Measurements from ENCODE around the gene AIMP2.

DNA sequence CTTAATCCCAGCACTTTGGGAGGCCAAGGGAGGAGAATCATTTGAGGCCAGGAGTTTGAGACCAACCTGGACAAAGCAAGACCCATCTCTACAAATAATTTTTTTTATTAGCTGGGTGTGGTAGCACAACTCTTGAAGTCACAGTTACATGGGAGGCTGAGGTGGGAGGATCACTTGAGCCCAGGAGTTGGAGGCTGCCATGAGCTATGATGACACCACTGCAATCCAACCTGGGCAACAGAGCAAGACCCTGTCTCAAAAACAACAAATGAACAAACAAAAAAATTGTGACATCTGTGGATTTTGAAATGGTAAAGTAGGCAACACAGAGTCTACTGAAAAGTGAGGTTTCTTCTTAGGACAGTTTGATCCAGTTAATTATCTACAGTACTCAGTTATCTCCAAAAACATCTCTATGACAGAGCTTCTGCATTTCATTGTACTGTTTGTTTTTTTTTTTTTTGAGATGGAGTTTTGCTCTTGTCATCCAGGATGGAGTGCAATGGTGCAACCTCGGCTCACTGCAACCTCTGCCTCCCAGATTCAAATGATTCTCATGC lies 18.8 kb downstream of the AIMP2 start:
- no peak for TF ChIP-seq CTCF (IDR thresholded peaks at IDR 0.05; ENCODE audit: borderline replicate concordance, extremely low read depth, low read length, poor library complexity, severe bottlenecking)
- TF ChIP-seq EZH2 (IDR thresholded peaks at IDR 0.05; ENCODE audit: borderline replicate concordance, low read depth, low read length, severe bottlenecking) = no peak
